ENCODE results near the gene LRRC8C.

The LRRC8C gene

GRCh38 chr1:89721351-89721750 is 88.4 kb downstream of the LRRC8C start:
- Histone ChIP-seq H3K9me3 (replicated peaks in 1 of 11) (peaks cover 0 to 8% (median 0%) of the 10 kb centered on the region in 11 experiments; a peak in 1 of 22 replicates), H3K27ac (peak overlapping the region; percentile 60 to 94 (median 89); a peak in 21 of 22 replicates), H3K27me3 (no peaks in the 10 kb centered on the region), H3K4me1 (peaks cover 85 to 100% (median 99%) of the 10 kb centered on the region in 10 experiments), H3K4me2 (peak overlapping the region; percentile 31 to 91 (median 78)), H3K9ac (peak overlapping the region in 9 of 11 experiments; percentile 6 to 78 (median 45); a peak in 11 of 22 replicates), H3K36me3 (peaks cover 0 to 50% (median 18%) of the 10 kb centered on the region in 11 experiments; a peak in 14 of 22 replicates), H4K20me1 (no peaks in the 10 kb centered on the region), H3K4me3 (0 out of 20 replicates have a peak overlapping the region, but pooled peaks of 2 of the 10 experiments have one; percentile 14 to 16)
- TF ChIP-seq Cebpa-rat (IDR thresholded peaks at IDR 0.05) = no peak

- Histone ChIP-seq H3K9me3 (replicated peaks in 1 of 11) (peaks cover 0 to 13% (median 0%) of the 10 kb centered on the region in 11 experiments; a peak in 5 of 22 replicates), H3K36me3 (peaks cover 0 to 46% (median 20%) of the 10 kb centered on the region in 11 experiments; a peak in 12 of 22 replicates), H3K4me3 (no peak overlapping the region), H3K4me1 (peaks cover 79 to 100% (median 99%) of the 10 kb centered on the region in 10 experiments), H3K27me3 (no peaks in the 10 kb centered on the region), H3K9ac (peak overlapping the region in 9 of 11 experiments; percentile 61 to 81 (median 74); a peak in 17 of 22 replicates), H3K27ac (peak overlapping the region in 10 of 11 experiments; percentile 78 to 94 (median 90); a peak in 21 of 22 replicates), H3K4me2 (peak overlapping the region; percentile 53 to 91 (median 85); a peak in 21 of 22 replicates), H4K20me1 (no peaks in the 10 kb centered on the region)
- no peak for TF ChIP-seq Cebpa-rat (IDR thresholded peaks at IDR 0.05)
Measured at GRCh38 chr1:89723144-89723543, 90.2 kb downstream of the LRRC8C start.

GRCh38 chr1:89723863-89724262 is 90.9 kb downstream of the LRRC8C start:
- H3K9ac ChIP-seq = peak overlapping the region in 10 of 11 experiments; percentile 60 to 81 (median 73); a peak in 19 of 22 replicates
- peaks cover 78 to 100% (median 99%) of the 10 kb centered on the region in 10 experiments for H3K4me1 ChIP-seq
- peak overlapping the region; percentile 53 to 91 (median 85) for H3K4me2 ChIP-seq
- H3K36me3 ChIP-seq = peaks cover 0 to 43% (median 27%) of the 10 kb centered on the region in 11 experiments; a peak in 13 of 22 replicates
- H3K27ac ChIP-seq = peak overlapping the region; percentile 47 to 94 (median 89); a peak in 21 of 22 replicates
- H3K27me3 ChIP-seq = no peaks in the 10 kb centered on the region
- peak in 9 of 11 experiments; percentile 40 to 79 (median 66); a peak in 14 of 22 replicates for TF ChIP-seq Cebpa-rat (IDR thresholded peaks at IDR 0.05)
- no peak overlapping the region; a peak in 2 of 20 replicates for H3K4me3 ChIP-seq
- no peaks in the 10 kb centered on the region for H4K20me1 ChIP-seq
- H3K9me3 ChIP-seq (replicated peaks in 1 of 11) = peaks cover 0 to 15% (median 0%) of the 10 kb centered on the region in 11 experiments; a peak in 7 of 22 replicates

- no peak for TF ChIP-seq Cebpa-rat (IDR thresholded peaks at IDR 0.05)
- Histone ChIP-seq H3K4me1 (peaks cover 72 to 98% (median 96%) of the 10 kb centered on the region in 10 experiments), H3K4me3 (no peak overlapping the region; a peak in 5 of 20 replicates), H3K9me3 (replicated peaks in 1 of 11) (peaks cover 0 to 18% (median 0%) of the 10 kb centered on the region in 11 experiments; a peak in 9 of 22 replicates), H3K36me3 (peaks cover 0 to 43% (median 26%) of the 10 kb centered on the region in 11 experiments; a peak in 13 of 22 replicates), H3K4me2 (peak overlapping the region; percentile 53 to 91 (median 85)), H3K9ac (peak overlapping the region; percentile 18 to 81 (median 72); a peak in 21 of 22 replicates), H3K27me3 (no peaks in the 10 kb centered on the region), H4K20me1 (no peaks in the 10 kb centered on the region), H3K27ac (peak overlapping the region; percentile 47 to 94 (median 89); a peak in 21 of 22 replicates)
Measured at GRCh38 chr1:89724369-89725010, 91.6 kb downstream of the LRRC8C start.

- Histone ChIP-seq H3K9me3 (replicated peaks in 1 of 11) (peaks cover 0 to 18% (median 0%) of the 10 kb centered on the region in 11 experiments; a peak in 9 of 22 replicates), H3K9ac (peak overlapping the region; percentile 18 to 81 (median 72); a peak in 21 of 22 replicates), H3K36me3 (peaks cover 0 to 40% (median 22%) of the 10 kb centered on the region in 11 experiments; a peak in 13 of 22 replicates), H3K4me1 (peaks cover 67 to 93% (median 91%) of the 10 kb centered on the region in 10 experiments), H3K27me3 (no peaks in the 10 kb centered on the region), H3K4me2 (peak overlapping the region; percentile 53 to 91 (median 85)), H3K4me3 (peak overlapping the region in 1 of 10 experiments; percentile 18; a peak in 5 of 20 replicates), H3K27ac (peak overlapping the region; percentile 47 to 94 (median 89); a peak in 21 of 22 replicates), H4K20me1 (no peaks in the 10 kb centered on the region)
- no peak for TF ChIP-seq Cebpa-rat (IDR thresholded peaks at IDR 0.05)
Measured at GRCh38 chr1:89725011-89725370, 92.1 kb downstream of the LRRC8C start.

- Histone ChIP-seq H3K27ac (peak overlapping the region; percentile 47 to 94 (median 89); a peak in 21 of 22 replicates), H3K4me2 (peak overlapping the region; percentile 53 to 91 (median 85); a peak in 21 of 22 replicates), H3K4me1 (peaks cover 60 to 89% (median 85%) of the 10 kb centered on the region in 10 experiments), H3K4me3 (0 out of 20 replicates have a peak overlapping the region, but pooled peaks of 1 of the 10 experiments have one; percentile 5), H3K9me3 (replicated peaks in 1 of 11) (peaks cover 0 to 20% (median 0%) of the 10 kb centered on the region in 11 experiments; a peak in 10 of 22 replicates), H3K9ac (peak overlapping the region in 10 of 11 experiments; percentile 60 to 81 (median 73); a peak in 19 of 22 replicates), H3K27me3 (no peaks in the 10 kb centered on the region), H4K20me1 (no peaks in the 10 kb centered on the region), H3K36me3 (peaks cover 0 to 36% (median 16%) of the 10 kb centered on the region in 11 experiments; a peak in 13 of 22 replicates)
- TF ChIP-seq Cebpa-rat (IDR thresholded peaks at IDR 0.05) = no peak
Measured at GRCh38 chr1:89725631-89726030, 92.7 kb downstream of the LRRC8C start.

- no peaks in the 10 kb centered on the region for H3K27me3 ChIP-seq
Measured at GRCh38 chr1:89727517-89728312, 94.8 kb downstream of the LRRC8C start.

GRCh38 chr1:89728381-89728780 is 95.5 kb downstream of the LRRC8C start:
- H3K27ac ChIP-seq = peak overlapping the region in 9 of 11 experiments; percentile 7 to 94 (median 91); a peak in 14 of 22 replicates
- H3K4me1 ChIP-seq = peaks cover 37 to 86% (median 60%) of the 10 kb centered on the region in 10 experiments
- no peak overlapping the region for H3K9ac ChIP-seq
- H4K20me1 ChIP-seq = no peaks in the 10 kb centered on the region
- H3K9me3 ChIP-seq (replicated peaks in 1 of 11) = peaks cover 0 to 24% (median 0%) of the 10 kb centered on the region in 11 experiments; a peak in 10 of 22 replicates
- no peaks in the 10 kb centered on the region for H3K27me3 ChIP-seq
- 0 out of 20 replicates have a peak overlapping the region, but pooled peaks of 1 of the 10 experiments have one; percentile 16 for H3K4me3 ChIP-seq
- H3K36me3 ChIP-seq = peaks cover 0 to 36% (median 12%) of the 10 kb centered on the region in 11 experiments; a peak in 8 of 22 replicates
- H3K4me2 ChIP-seq = peak overlapping the region; percentile 47 to 91 (median 73)
- no peak for TF ChIP-seq Cebpa-rat (IDR thresholded peaks at IDR 0.05)

More at GRCh38 chr1:89727517-89728312, 94.8 kb downstream of the LRRC8C start:
- Histone ChIP-seq H4K20me1 (no peaks in the 10 kb centered on the region), H3K4me3 (0 out of 20 replicates have a peak overlapping the region, but pooled peaks of 1 of the 10 experiments have one; percentile 16), H3K4me1 (peaks cover 44 to 89% (median 67%) of the 10 kb centered on the region in 10 experiments), H3K27ac (peak overlapping the region in 9 of 11 experiments; percentile 8 to 94 (median 91); a peak in 15 of 22 replicates), H3K4me2 (peak overlapping the region; percentile 47 to 91 (median 73)), H3K9me3 (replicated peaks in 1 of 11) (peaks cover 0 to 24% (median 0%) of the 10 kb centered on the region in 11 experiments; a peak in 10 of 22 replicates), H3K36me3 (peaks cover 0 to 36% (median 12%) of the 10 kb centered on the region in 11 experiments; a peak in 10 of 22 replicates), H3K9ac (no peak overlapping the region)
- no peak for TF ChIP-seq Cebpa-rat (IDR thresholded peaks at IDR 0.05)

Measured in BLaER1 treated with 17β-estradiol and CSF1 and Interleukin-3, amounts not matched to agents 10 nM and 100 nM (cell line).